CD4-positive, alpha-beta memory T cell (primary cell): Measurements from ENCODE around the gene SHLD1. TPM values are rescaled to one million over a fixed set of nuclear protein-coding genes. Genes with fewer than 3 reads are reported as not detected.
"Not testable (repeated sequence)": the region's sequence is repeated elsewhere in the genome, so short reads cannot be mapped to it uniquely, and the experiment has no call there.

Experiments
- CTCF ChIA-PET: fragments of 350-600 bp; sonication (Branson Sonifier 250); formaldehyde crosslinking; loops from one replicate; lab custom pipeline; 2021; ENCODE audit warnings: inconsistent platforms; ENCODE audit not compliant: partially characterized antibody; lab: Charles Lee
- POLR2A ChIA-PET: fragments of 350-600 bp; sonication (Branson Sonifier 250); formaldehyde crosslinking; loops from one replicate; lab custom pipeline; 2021; ENCODE audit not compliant: partially characterized antibody; lab: Charles Lee
- DNase-seq, 5 donors: peaks; one replicate each; pipeline versions ENCODE4 v3.0.0 to v3.0.0-alpha.2; 2020 to 2022; ENCODE audit warnings: mixed read lengths in 1 of 5
- H3K27ac ChIP-seq: one replicate; pipeline ENCODE4 v1.7.0; 2013; ENCODE audit warnings: low read depth, low read length
- H3K27me3 ChIP-seq: 2 replicates; pipeline ENCODE4 v1.7.0; 2013; ENCODE audit warnings: mild to moderate bottlenecking, low read length, moderate library complexity; ENCODE audit not compliant: insufficient read depth
- H3K36me3 ChIP-seq: 2 replicates; pipeline ENCODE4 v1.7.0; 2013; ENCODE audit warnings: mild to moderate bottlenecking, low read length, moderate library complexity; ENCODE audit not compliant: insufficient read depth
- H3K4me1 ChIP-seq: 2 replicates; pipeline ENCODE4 v1.7.0; 2013; ENCODE audit warnings: mild to moderate bottlenecking, low read length, moderate library complexity; ENCODE audit not compliant: insufficient read depth
- H3K4me3 ChIP-seq, 2 donors: one replicate each; pipeline ENCODE4 v1.7.0; 2013; ENCODE audit warnings: low read length in 2 of 2, mild to moderate bottlenecking in 1 of 2
- H3K9me3 ChIP-seq, 2 donors: one replicate each; pipeline ENCODE4 v1.7.0; 2013; ENCODE audit warnings: low read length in 2 of 2, control low read depth in 1 of 2; ENCODE audit not compliant: control insufficient read depth in 1 of 2
- H3K27ac Mint-ChIP-seq, 7 donors: one replicate each; pipeline ENCODE4 v1.8.0; 2020 to 2021; ENCODE audit warnings: mixed read lengths in 7 of 7, mild to moderate bottlenecking in 6 of 7, inconsistent platforms in 3 of 7, moderate library complexity in 3 of 7
- H3K27me3 Mint-ChIP-seq, 2 donors: one replicate each; pipeline ENCODE4 v1.8.0; 2020 to 2021; ENCODE audit warnings: mixed read lengths in 2 of 2
- H3K36me3 Mint-ChIP-seq, 2 donors: one replicate each; pipeline ENCODE4 v1.8.0; 2020 to 2021; ENCODE audit warnings: mixed read lengths in 2 of 2, inconsistent platforms in 1 of 2, mild to moderate bottlenecking in 1 of 2
- H3K4me1 Mint-ChIP-seq, 4 donors: one replicate each; pipeline ENCODE4 v1.8.0; 2020 to 2021; ENCODE audit warnings: mixed read lengths in 4 of 4, mild to moderate bottlenecking in 1 of 4
- H3K4me3 Mint-ChIP-seq, 8 donors: one replicate each; pipeline ENCODE4 v1.8.0; 2020 to 2021; ENCODE audit warnings: mixed read lengths in 8 of 8, mild to moderate bottlenecking in 7 of 8, moderate library complexity in 6 of 8, inconsistent platforms in 3 of 8
- H3K9me3 Mint-ChIP-seq, 8 donors: one replicate each; pipeline ENCODE4 v1.8.0; 2020 to 2021; ENCODE audit warnings: mixed read lengths in 8 of 8, mild to moderate bottlenecking in 5 of 8, inconsistent platforms in 3 of 8, moderate library complexity in 1 of 8
- intact Hi-C: fragments of 100-400 bp; cut with micrococcal nuclease; formaldehyde crosslinking; loops from one replicate; pipeline ENCODE4 v1.15.1; 2023
- polyA plus RNA-seq, 2 donors: library from polyadenylated mRNA; unstranded; fragments of 300-500 nt; fragmentation: Illumina TruSeq; gene quantifications; one replicate each; pipeline ENCODE4 v1.2.3, GENCODE V29; 2021
- total RNA-seq, 2 experiments: library from RNA; stranded (reverse); gene quantifications; one replicate each; pipeline ENCODE4 v1.2.3, GENCODE V29; 2021

The SHLD1 gene
- total and polyA plus RNA-seq, 4 experiments from 2014 or later, result 13.6 to 22.0 (median 18.2) TPM

- Mint-ChIP-seq H3K27me3 (no peaks in the 10 kb centered on the region), H3K9me3 (no peaks in the 10 kb centered on the region), H3K36me3 (no peaks in the 10 kb centered on the region), H3K4me3 (no peak overlapping the region), H3K27ac (peak overlapping the region in 4 of 7 donors; percentile 42 to 84 (median 50)), H3K4me1 (peaks cover 20 to 42% (median 34%) of the 10 kb centered on the region in 4 donors)
- DNase-seq, result no peak
- intact Hi-C loops, result no loop called here
- H3K27me3 ChIP-seq, result no peaks in the 10 kb centered on the region
- no peaks in the 10 kb centered on the region for H3K9me3 ChIP-seq
- no peak overlapping the region for H3K27ac ChIP-seq
- POLR2A ChIA-PET, result interaction anchor here (0.6 to 1.4 kb wide), 2 partner anchors 21 to 29 kb away, joined by 3 read pairs; no protein-coding TSS in a partner anchor
- CTCF ChIA-PET, result no interaction called here
- H3K36me3 ChIP-seq, result no peaks in the 10 kb centered on the region
- H3K4me3 ChIP-seq, result no peak overlapping the region
- peaks cover 33% of the 10 kb centered on the region for H3K4me1 ChIP-seq
Observed at GRCh38 chr20:5734602-5735001, 15.6 kb upstream of the SHLD1 start.

- H3K9me3 Mint-ChIP-seq, result no peaks in the 10 kb centered on the region
- DNase-seq, result no peak
- peak overlapping the region; percentile 82 to 98 (median 96) for H3K27ac Mint-ChIP-seq
- no peaks in the 10 kb centered on the region for H3K36me3 Mint-ChIP-seq
- no peaks in the 10 kb centered on the region for H3K27me3 Mint-ChIP-seq
- Histone ChIP-seq H3K9me3 (no peaks in the 10 kb centered on the region), H3K4me3 (no peak overlapping the region), H3K4me1 (peaks cover 33% of the 10 kb centered on the region), H3K27me3 (no peaks in the 10 kb centered on the region), H3K36me3 (no peaks in the 10 kb centered on the region), H3K27ac (no peak overlapping the region)
- ChIA-PET CTCF (interaction anchor here (0.6 kb wide), 1 partner anchor 95 kb away, joined by 3 read pairs; no protein-coding TSS in a partner anchor), POLR2A (interaction anchor here (0.6 to 1.4 kb wide), 4 partner anchors 15 to 35 kb away, joined by 3 to 10 read pairs (median 4); no protein-coding TSS in a partner anchor)
- H3K4me1 Mint-ChIP-seq, result peaks cover 20 to 42% (median 34%) of the 10 kb centered on the region in 4 donors
- H3K4me3 Mint-ChIP-seq, result peak overlapping the region in 4 of 8 donors; percentile 15 to 57 (median 44)
- intact Hi-C loops, result no loop called here
Observed at GRCh38 chr20:5735845-5736510, 14.2 kb upstream of the SHLD1 start.

- CTCF ChIA-PET, result interaction anchor here (0.7 to 1.9 kb wide), 2 partner anchors 23 to 130 kb away, joined by 4 to 5 read pairs; no protein-coding TSS in a partner anchor
Observed at GRCh38 chr20:5737619-5737953, 12.6 kb upstream of the SHLD1 start.

GRCh38 chr20:5737966-5738365, 12.2 kb upstream of the SHLD1 start:
- Mint-ChIP-seq H3K36me3 (no peaks in the 10 kb centered on the region), H3K27ac (peak overlapping the region; percentile 82 to 98 (median 96)), H3K27me3 (no peaks in the 10 kb centered on the region), H3K9me3 (no peaks in the 10 kb centered on the region), H3K4me1 (peaks cover 19 to 42% (median 34%) of the 10 kb centered on the region in 4 donors), H3K4me3 (peak overlapping the region in 7 of 8 donors; percentile 18 to 83 (median 57))
- H3K36me3 ChIP-seq, result no peaks in the 10 kb centered on the region
- no peaks in the 10 kb centered on the region for H3K27me3 ChIP-seq
- H3K4me3 ChIP-seq, result no peak overlapping the region
- CTCF ChIA-PET, result interaction anchor here (0.7 to 1.9 kb wide), 2 partner anchors 23 to 130 kb away, joined by 4 to 5 read pairs; no protein-coding TSS in a partner anchor
- POLR2A ChIA-PET, result interaction anchor here (0.9 to 1.6 kb wide), 3 partner anchors 12 to 23 kb away, joined by 3 to 14 read pairs (median 5); partner anchors contain the start of gene SHLD1
- peaks cover 33% of the 10 kb centered on the region for H3K4me1 ChIP-seq
- no peaks in the 10 kb centered on the region for H3K9me3 ChIP-seq
- intact Hi-C loops, result loop anchor here (1.0 kb wide), 2 partner anchors 12 to 24 kb away; partner anchors contain the start of gene SHLD1
- peak overlapping the region; percentile 51 for H3K27ac ChIP-seq
- peak in 3 of 5 donors; percentile 10 to 26 (median 15) for DNase-seq

More at GRCh38 chr20:5737619-5737953, 12.6 kb upstream of the SHLD1 start:
- peak overlapping the region; percentile 51 for H3K27ac ChIP-seq
- Mint-ChIP-seq H3K27me3 (no peaks in the 10 kb centered on the region), H3K27ac (peak overlapping the region; percentile 82 to 98 (median 96)), H3K4me1 (peaks cover 20 to 42% (median 34%) of the 10 kb centered on the region in 4 donors), H3K4me3 (peak overlapping the region in 7 of 8 donors; percentile 57 to 84 (median 73)), H3K9me3 (no peaks in the 10 kb centered on the region), H3K36me3 (no peaks in the 10 kb centered on the region)
- POLR2A ChIA-PET, result interaction anchor here (0.9 to 1.6 kb wide), 3 partner anchors 13 to 23 kb away, joined by 3 to 14 read pairs (median 5); partner anchors contain the start of gene SHLD1
- intact Hi-C loops, result loop anchor here (1.0 kb wide), 2 partner anchors 13 to 23 kb away; partner anchors contain the start of gene SHLD1
- no peaks in the 10 kb centered on the region for H3K27me3 ChIP-seq
- H3K4me3 ChIP-seq, result no peak overlapping the region
- no peaks in the 10 kb centered on the region for H3K9me3 ChIP-seq
- peaks cover 33% of the 10 kb centered on the region for H3K4me1 ChIP-seq
- no peak for DNase-seq
- no peaks in the 10 kb centered on the region for H3K36me3 ChIP-seq

- Mint-ChIP-seq H3K27ac (peak overlapping the region in 1 of 7 donors; percentile 29), H3K4me1 (peaks cover 17 to 34% (median 28%) of the 10 kb centered on the region in 4 donors)
- CTCF ChIA-PET, H3K27me3 ChIP-seq, H3K4me3 ChIP-seq, intact Hi-C loops, H3K36me3 Mint-ChIP-seq, H3K36me3 ChIP-seq, H3K4me3 Mint-ChIP-seq, DNase-seq, H3K27me3 Mint-ChIP-seq, H3K9me3 Mint-ChIP-seq, H3K9me3 ChIP-seq, H3K27ac ChIP-seq: not testable (repeated sequence)
- POLR2A ChIA-PET, result interaction anchor here (1.5 kb wide), 1 partner anchor 10 kb away, joined by 3 read pairs; the partner anchor contains the start of gene SHLD1
- H3K4me1 ChIP-seq, result peaks cover 33% of the 10 kb centered on the region
Observed at GRCh38 chr20:5740643-5741042, 9.6 kb upstream of the SHLD1 start.

GRCh38 chr20:5741089-5741488, 9.1 kb upstream of the SHLD1 start:
- Mint-ChIP-seq H3K4me3 (no peak overlapping the region), H3K9me3 (no peaks in the 10 kb centered on the region), H3K27ac (peak overlapping the region in 2 of 7 donors; percentile 29 to 63), H3K27me3 (no peaks in the 10 kb centered on the region), H3K36me3 (no peaks in the 10 kb centered on the region), H3K4me1 (peaks cover 15 to 29% (median 24%) of the 10 kb centered on the region in 4 donors)
- H3K27me3 ChIP-seq, result no peaks in the 10 kb centered on the region
- ChIA-PET POLR2A (no interaction called here), CTCF (no interaction called here)
- H3K4me3 ChIP-seq, result no peak overlapping the region
- intact Hi-C loops, result no loop called here
- H3K36me3 ChIP-seq, result no peaks in the 10 kb centered on the region
- H3K4me1 ChIP-seq, result peaks cover 28% of the 10 kb centered on the region
- DNase-seq, result no peak
- no peak overlapping the region for H3K27ac ChIP-seq
- no peaks in the 10 kb centered on the region for H3K9me3 ChIP-seq

GRCh38 chr20:5742041-5742440, 8.2 kb upstream of the SHLD1 start:
- H3K27me3 Mint-ChIP-seq, result no peaks in the 10 kb centered on the region
- ChIA-PET POLR2A (no interaction called here), CTCF (no interaction called here)
- H3K27ac Mint-ChIP-seq, result peak overlapping the region in 2 of 7 donors; percentile 63 to 83
- H3K9me3 Mint-ChIP-seq, result no peaks in the 10 kb centered on the region
- H3K4me3 Mint-ChIP-seq, result no peak overlapping the region
- no peak for DNase-seq
- no peaks in the 10 kb centered on the region for H3K9me3 ChIP-seq
- H3K36me3 Mint-ChIP-seq, result no peaks in the 10 kb centered on the region
- no peaks in the 10 kb centered on the region for H3K27me3 ChIP-seq
- H3K36me3 ChIP-seq, result no peaks in the 10 kb centered on the region
- H3K4me1 ChIP-seq, result peaks cover 19% of the 10 kb centered on the region
- no peak overlapping the region for H3K27ac ChIP-seq
- H3K4me3 ChIP-seq, result no peak overlapping the region
- H3K4me1 Mint-ChIP-seq, result peaks cover 9 to 20% (median 16%) of the 10 kb centered on the region in 4 donors
- intact Hi-C loops, result no loop called here
